Measurements from ENCODE around the gene FYB1.

DNA sequence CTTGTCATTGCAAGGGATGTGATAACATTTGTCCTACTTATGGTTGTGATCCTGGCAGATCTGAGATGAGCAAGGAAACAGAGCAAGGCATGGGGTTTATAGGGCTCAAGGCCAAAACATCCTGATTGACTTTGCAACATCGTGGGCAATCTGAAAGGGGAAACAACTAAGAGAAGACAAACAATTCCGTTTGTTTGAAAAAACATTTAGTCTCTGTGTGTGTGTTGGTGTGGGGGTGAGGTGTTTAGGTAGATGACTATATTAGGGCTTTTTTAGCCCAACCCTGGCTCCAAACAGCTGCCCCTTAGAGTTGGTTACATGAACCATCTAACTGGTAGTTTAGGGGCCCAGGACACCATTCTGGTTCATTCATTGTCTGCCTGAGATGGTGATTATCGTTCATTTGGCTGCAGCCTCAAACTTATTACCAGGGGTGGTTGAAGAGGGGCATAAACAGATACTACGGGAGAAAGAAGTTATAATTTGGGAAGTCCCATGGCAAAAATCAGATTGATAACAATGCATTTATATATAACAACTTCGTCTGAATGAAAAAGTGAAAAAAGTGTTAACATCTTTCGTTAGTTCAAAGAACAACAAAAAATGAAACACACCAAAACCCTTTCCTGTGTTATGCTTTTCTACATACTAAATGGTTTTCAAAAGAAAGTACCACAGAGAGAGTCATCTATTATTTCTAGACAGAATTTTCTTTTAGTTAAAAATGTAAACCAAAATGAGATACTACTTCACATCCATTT lies 5.7 kb downstream of the FYB1 start:
- TF ChIP-seq EZH2 (IDR thresholded peaks at IDR 0.05; ENCODE audit: low read depth, unreplicated experiment) (no peak), POLR2AphosphoS5 (IDR thresholded peaks at IDR 0.05; ENCODE audit: low read depth) (no peak), CREB1 (CRISPR knock-in tag; IDR thresholded peaks at IDR 0.05; ENCODE audit: low read depth) (no peak), EZH2phosphoT487 (IDR thresholded peaks at IDR 0.05; ENCODE audit: unreplicated experiment) (no peak), ZNF114 (CRISPR knock-in tag; IDR thresholded peaks at IDR 0.05) (no peak)
- TF ChIP-seq, protein P1, sequence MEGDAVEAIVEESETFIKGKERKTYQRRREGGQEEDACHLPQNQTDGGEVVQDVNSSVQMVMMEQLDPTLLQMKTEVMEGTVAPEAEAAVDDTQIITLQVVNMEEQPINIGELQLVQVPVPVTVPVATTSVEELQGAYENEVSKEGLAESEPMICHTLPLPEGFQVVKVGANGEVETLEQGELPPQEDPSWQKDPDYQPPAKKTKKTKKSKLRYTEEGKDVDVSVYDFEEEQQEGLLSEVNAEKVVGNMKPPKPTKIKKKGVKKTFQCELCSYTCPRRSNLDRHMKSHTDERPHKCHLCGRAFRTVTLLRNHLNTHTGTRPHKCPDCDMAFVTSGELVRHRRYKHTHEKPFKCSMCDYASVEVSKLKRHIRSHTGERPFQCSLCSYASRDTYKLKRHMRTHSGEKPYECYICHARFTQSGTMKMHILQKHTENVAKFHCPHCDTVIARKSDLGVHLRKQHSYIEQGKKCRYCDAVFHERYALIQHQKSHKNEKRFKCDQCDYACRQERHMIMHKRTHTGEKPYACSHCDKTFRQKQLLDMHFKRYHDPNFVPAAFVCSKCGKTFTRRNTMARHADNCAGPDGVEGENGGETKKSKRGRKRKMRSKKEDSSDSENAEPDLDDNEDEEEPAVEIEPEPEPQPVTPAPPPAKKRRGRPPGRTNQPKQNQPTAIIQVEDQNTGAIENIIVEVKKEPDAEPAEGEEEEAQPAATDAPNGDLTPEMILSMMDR (conservative IDR thresholded peaks at IDR 0.05; ENCODE audit: low read depth in 2 of 2): no peak
- TF ChIP-seq, protein P2, sequence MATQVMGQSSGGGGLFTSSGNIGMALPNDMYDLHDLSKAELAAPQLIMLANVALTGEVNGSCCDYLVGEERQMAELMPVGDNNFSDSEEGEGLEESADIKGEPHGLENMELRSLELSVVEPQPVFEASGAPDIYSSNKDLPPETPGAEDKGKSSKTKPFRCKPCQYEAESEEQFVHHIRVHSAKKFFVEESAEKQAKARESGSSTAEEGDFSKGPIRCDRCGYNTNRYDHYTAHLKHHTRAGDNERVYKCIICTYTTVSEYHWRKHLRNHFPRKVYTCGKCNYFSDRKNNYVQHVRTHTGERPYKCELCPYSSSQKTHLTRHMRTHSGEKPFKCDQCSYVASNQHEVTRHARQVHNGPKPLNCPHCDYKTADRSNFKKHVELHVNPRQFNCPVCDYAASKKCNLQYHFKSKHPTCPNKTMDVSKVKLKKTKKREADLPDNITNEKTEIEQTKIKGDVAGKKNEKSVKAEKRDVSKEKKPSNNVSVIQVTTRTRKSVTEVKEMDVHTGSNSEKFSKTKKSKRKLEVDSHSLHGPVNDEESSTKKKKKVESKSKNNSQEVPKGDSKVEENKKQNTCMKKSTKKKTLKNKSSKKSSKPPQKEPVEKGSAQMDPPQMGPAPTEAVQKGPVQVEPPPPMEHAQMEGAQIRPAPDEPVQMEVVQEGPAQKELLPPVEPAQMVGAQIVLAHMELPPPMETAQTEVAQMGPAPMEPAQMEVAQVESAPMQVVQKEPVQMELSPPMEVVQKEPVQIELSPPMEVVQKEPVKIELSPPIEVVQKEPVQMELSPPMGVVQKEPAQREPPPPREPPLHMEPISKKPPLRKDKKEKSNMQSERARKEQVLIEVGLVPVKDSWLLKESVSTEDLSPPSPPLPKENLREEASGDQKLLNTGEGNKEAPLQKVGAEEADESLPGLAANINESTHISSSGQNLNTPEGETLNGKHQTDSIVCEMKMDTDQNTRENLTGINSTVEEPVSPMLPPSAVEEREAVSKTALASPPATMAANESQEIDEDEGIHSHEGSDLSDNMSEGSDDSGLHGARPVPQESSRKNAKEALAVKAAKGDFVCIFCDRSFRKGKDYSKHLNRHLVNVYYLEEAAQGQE (IDR thresholded peaks at IDR 0.05; ENCODE audit: unreplicated experiment): no peak

Data from GM23338 (cell line).